ENCODE measurements around the gene WDR53.
"Not testable (repeated sequence)": the region's sequence is repeated elsewhere in the genome, so short reads cannot be mapped to it uniquely, and the experiment has no call there.

Gene WDR53

DNA sequence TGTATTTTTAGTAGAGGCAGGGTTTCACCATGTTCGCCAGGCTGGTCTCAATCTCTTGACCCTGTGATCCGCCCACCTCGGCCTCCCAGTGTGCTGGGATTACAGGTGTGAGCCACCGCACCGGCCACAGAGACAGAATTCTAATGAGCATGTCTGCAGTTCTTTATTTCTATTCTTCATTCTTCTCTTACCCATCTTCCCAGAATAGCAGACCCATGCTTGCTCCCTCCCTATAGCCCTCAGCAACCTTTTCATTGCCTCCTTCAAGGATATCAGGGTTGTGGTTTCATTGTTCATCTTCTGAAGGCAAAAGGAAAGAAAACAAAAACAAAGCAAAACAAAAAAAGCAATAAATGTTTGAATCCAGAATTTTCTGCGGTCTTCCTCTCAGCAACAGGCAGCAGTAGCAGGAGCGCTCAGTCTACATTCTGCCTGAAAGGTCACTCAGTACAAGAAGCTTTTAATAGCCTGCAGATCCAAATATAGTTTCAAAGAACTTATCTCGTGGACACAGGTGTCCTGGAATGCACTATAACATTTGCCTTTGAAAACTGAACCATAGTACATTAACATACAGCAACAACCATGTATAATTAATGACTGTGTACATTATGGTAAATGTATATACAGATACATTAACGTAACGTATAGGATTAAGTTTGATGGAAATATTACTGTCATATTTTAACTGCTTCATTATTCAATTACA is 53.3 kb downstream of the WDR53 start, which contains the start of gene SMCO1:
SMCO1 (minus strand) TSS at position 434 of the 709 bp plus-strand sequence; CDS start at position 297, 137 bp downstream.
- DNase-seq, result no peak

GRCh38 chr3:196514350-196514716 is 54.0 kb downstream of the WDR53 start:
- DNase-seq, result no peak

GRCh38 chr3:196513697-196514349 is 54.5 kb downstream of the WDR53 start:
- DNase-seq, result no peak

GRCh38 chr3:196511646-196512425 is 56.5 kb downstream of the WDR53 start:
- not testable (repeated sequence) for DNase-seq

GRCh38 chr3:196511108-196511507 is 57.2 kb downstream of the WDR53 start:
- not testable (repeated sequence) for DNase-seq

GRCh38 chr3:196506687-196507086 is 61.7 kb downstream of the WDR53 start:
- DNase-seq, result no peak

GRCh38 chr3:196504556-196504955 is 63.8 kb downstream of the WDR53 start:
- DNase-seq, result no peak

Data from CD4-positive, alpha-beta T cell treated with Interleukin-4 for 1 hour (primary cell).